SK-N-SH treated with all-trans-retinoic acid at 6 μM for 48 hours (cell line): Measurements from ENCODE around the gene MRPL12.

Experiments used
- ATAC-seq: fragments of 200-7000 bp; cut with Tn5 transposase; 3 replicates; pipeline ENCODE4 v1.9.1; 2020; ENCODE audit warnings: mild to moderate bottlenecking, moderate library complexity
- ARNTL ChIP-seq: fragments of 450-650 bp; formaldehyde crosslinking; IDR thresholded peaks from 2 replicates; pipeline ENCODE4 v1.5.0; 2020; ENCODE audit warnings: low read depth, mild to moderate bottlenecking, moderate library complexity, borderline replicate concordance
- CSDC2 ChIP-seq: fragments of 250-450 bp; sonication (Bioruptor Pico); IDR thresholded peaks from 2 replicates; pipeline ENCODE4 v1.5.0; 2020; ENCODE audit warnings: mild to moderate bottlenecking, moderate library complexity
- ESRRG ChIP-seq: fragments of 250-450 bp; sonication (Bioruptor Pico); IDR thresholded peaks from 2 replicates; pipeline ENCODE4 v1.6.1; 2021; ENCODE audit warnings: mild to moderate bottlenecking
- GLIS3 ChIP-seq: fragments of 250-450 bp; sonication (Bioruptor Pico); IDR thresholded peaks from 2 replicates; pipeline ENCODE4 v1.5.0; 2020; ENCODE audit warnings: mild to moderate bottlenecking, moderate library complexity
- ISL1 ChIP-seq: fragments of 250-450 bp; sonication (Bioruptor Pico); IDR thresholded peaks from 2 replicates; pipeline ENCODE4 v2.1.2; 2022; ENCODE audit warnings: mild to moderate bottlenecking, moderate library complexity
- OSR1 ChIP-seq: fragments of 250-450 bp; sonication (Bioruptor Pico); IDR thresholded peaks from 2 replicates; pipeline ENCODE4 v1.8.0; 2022; ENCODE audit warnings: moderate library complexity, mild to moderate bottlenecking, inconsistent platforms
- PATZ1 ChIP-seq: fragments of 250-450 bp; sonication (Bioruptor Pico); IDR thresholded peaks from 2 replicates; pipeline ENCODE4 v1.8.0; 2020; ENCODE audit warnings: mild to moderate bottlenecking, moderate library complexity, borderline replicate concordance
- PPARA ChIP-seq: fragments of 250-450 bp; sonication (Bioruptor Pico); IDR thresholded peaks from 2 replicates; pipeline ENCODE4 v1.5.0; 2020; ENCODE audit warnings: mild to moderate bottlenecking, borderline replicate concordance
- RARB ChIP-seq: fragments of 250-450 bp; sonication (Bioruptor Pico); IDR thresholded peaks from 2 replicates; pipeline ENCODE4 v1.8.0; 2021; ENCODE audit warnings: mild to moderate bottlenecking, moderate library complexity
- SNAI2 ChIP-seq: fragments of 250-450 bp; sonication (Bioruptor Pico); IDR thresholded peaks from 2 replicates; pipeline ENCODE4 v1.5.0; 2020; ENCODE audit warnings: mild to moderate bottlenecking, moderate library complexity
- TCF4 ChIP-seq: fragments of 250-450 bp; sonication (Bioruptor Pico); IDR thresholded peaks from 2 replicates; pipeline ENCODE4 v1.8.0; 2021; ENCODE audit warnings: mild to moderate bottlenecking, moderate library complexity, borderline replicate concordance
- TOX ChIP-seq: fragments of 250-450 bp; sonication (Bioruptor Pico); IDR thresholded peaks from 2 replicates; pipeline ENCODE4 v1.8.0; 2021; ENCODE audit warnings: mild to moderate bottlenecking, moderate library complexity, borderline replicate concordance
- ZC3H10 ChIP-seq: fragments of 250-450 bp; sonication (Bioruptor Pico); IDR thresholded peaks from 2 replicates; pipeline ENCODE4 v1.5.1; 2021; ENCODE audit warnings: mild to moderate bottlenecking, moderate library complexity
- ZFP3 ChIP-seq: fragments of 250-450 bp; sonication (Bioruptor Pico); IDR thresholded peaks from 2 replicates; pipeline ENCODE4 v1.5.0; 2020; ENCODE audit warnings: mild to moderate bottlenecking, moderate library complexity
- ZFP30 ChIP-seq: fragments of 450-650 bp; formaldehyde crosslinking; IDR thresholded peaks from 2 replicates; pipeline ENCODE4 v1.5.0; 2022; ENCODE audit warnings: mild to moderate bottlenecking, moderate library complexity
- ZNF565 ChIP-seq: fragments of 450-650 bp; formaldehyde crosslinking; conservative IDR thresholded peaks from 2 replicates; pipeline ENCODE4 v1.5.0; 2020; ENCODE audit warnings: low read depth, mild to moderate bottlenecking, moderate library complexity
- ZNF70 ChIP-seq: fragments of 450-650 bp; formaldehyde crosslinking; IDR thresholded peaks from 2 replicates; pipeline ENCODE4 v1.5.0; 2020; ENCODE audit warnings: mild to moderate bottlenecking, moderate library complexity
- ZNF8 ChIP-seq: fragments of 450-650 bp; formaldehyde crosslinking; IDR thresholded peaks from 2 replicates; pipeline ENCODE4 v1.5.0; 2020; ENCODE audit warnings: mild to moderate bottlenecking, moderate library complexity
- TF ChIP-seq, protein P1 (sequence below): fragments of 250-450 bp; sonication (Bioruptor Pico); IDR thresholded peaks from 2 replicates; pipeline ENCODE4 v1.5.1; 2020; ENCODE audit warnings: low read depth, mild to moderate bottlenecking, moderate library complexity
- TF ChIP-seq, protein P2 (sequence below): fragments of 250-450 bp; sonication (Bioruptor Pico); IDR thresholded peaks from 2 replicates; pipeline ENCODE4 v1.8.0; 2021; ENCODE audit warnings: low read depth, mild to moderate bottlenecking, moderate library complexity, borderline replicate concordance
- TF ChIP-seq, protein P3 (sequence below): fragments of 250-450 bp; sonication (Bioruptor Pico); IDR thresholded peaks from 2 replicates; pipeline ENCODE4 v1.5.0; 2020; ENCODE audit warnings: mild to moderate bottlenecking, moderate library complexity

The MRPL12 gene

GRCh38 chr17:81683208-81683583, 20.0 kb upstream of the MRPL12 start:
- TF ChIP-seq ESRRG (no peak), PPARA (CRISPR knock-in tag) (no peak), CSDC2 (CRISPR knock-in tag) (no peak), GLIS3 (CRISPR knock-in tag) (no peak), TOX (CRISPR knock-in tag) (no peak), PATZ1 (CRISPR knock-in tag) (no peak), ARNTL (CRISPR knock-in tag) (no peak), OSR1 (no peak), ISL1 (CRISPR knock-in tag) (no peak), ZNF8 (CRISPR knock-in tag) (no peak), TCF4 (no peak), RARB (CRISPR knock-in tag) (no peak), ZNF565 (CRISPR knock-in tag) (no peak), ZNF70 (CRISPR knock-in tag) (no peak), ZC3H10 (CRISPR knock-in tag) (no peak), ZFP3 (CRISPR knock-in tag) (no peak), ZFP30 (CRISPR knock-in tag) (no peak)
- TF ChIP-seq, protein P1, sequence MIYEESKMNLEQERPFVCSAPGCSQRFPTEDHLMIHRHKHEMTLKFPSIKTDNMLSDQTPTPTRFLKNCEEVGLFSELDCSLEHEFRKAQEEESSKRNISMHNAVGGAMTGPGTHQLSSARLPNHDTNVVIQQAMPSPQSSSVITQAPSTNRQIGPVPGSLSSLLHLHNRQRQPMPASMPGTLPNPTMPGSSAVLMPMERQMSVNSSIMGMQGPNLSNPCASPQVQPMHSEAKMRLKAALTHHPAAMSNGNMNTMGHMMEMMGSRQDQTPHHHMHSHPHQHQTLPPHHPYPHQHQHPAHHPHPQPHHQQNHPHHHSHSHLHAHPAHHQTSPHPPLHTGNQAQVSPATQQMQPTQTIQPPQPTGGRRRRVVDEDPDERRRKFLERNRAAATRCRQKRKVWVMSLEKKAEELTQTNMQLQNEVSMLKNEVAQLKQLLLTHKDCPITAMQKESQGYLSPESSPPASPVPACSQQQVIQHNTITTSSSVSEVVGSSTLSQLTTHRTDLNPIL (CRISPR knock-in tag), result no peak
- TF ChIP-seq, protein P2, sequence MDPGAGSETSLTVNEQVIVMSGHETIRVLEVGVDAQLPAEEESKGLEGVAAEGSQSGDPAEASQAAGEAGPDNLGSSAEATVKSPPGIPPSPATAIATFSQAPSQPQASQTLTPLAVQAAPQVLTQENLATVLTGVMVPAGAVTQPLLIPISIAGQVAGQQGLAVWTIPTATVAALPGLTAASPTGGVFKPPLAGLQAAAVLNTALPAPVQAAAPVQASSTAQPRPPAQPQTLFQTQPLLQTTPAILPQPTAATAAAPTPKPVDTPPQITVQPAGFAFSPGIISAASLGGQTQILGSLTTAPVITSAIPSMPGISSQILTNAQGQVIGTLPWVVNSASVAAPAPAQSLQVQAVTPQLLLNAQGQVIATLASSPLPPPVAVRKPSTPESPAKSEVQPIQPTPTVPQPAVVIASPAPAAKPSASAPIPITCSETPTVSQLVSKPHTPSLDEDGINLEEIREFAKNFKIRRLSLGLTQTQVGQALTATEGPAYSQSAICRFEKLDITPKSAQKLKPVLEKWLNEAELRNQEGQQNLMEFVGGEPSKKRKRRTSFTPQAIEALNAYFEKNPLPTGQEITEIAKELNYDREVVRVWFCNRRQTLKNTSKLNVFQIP, result no peak
- TF ChIP-seq, protein P3, sequence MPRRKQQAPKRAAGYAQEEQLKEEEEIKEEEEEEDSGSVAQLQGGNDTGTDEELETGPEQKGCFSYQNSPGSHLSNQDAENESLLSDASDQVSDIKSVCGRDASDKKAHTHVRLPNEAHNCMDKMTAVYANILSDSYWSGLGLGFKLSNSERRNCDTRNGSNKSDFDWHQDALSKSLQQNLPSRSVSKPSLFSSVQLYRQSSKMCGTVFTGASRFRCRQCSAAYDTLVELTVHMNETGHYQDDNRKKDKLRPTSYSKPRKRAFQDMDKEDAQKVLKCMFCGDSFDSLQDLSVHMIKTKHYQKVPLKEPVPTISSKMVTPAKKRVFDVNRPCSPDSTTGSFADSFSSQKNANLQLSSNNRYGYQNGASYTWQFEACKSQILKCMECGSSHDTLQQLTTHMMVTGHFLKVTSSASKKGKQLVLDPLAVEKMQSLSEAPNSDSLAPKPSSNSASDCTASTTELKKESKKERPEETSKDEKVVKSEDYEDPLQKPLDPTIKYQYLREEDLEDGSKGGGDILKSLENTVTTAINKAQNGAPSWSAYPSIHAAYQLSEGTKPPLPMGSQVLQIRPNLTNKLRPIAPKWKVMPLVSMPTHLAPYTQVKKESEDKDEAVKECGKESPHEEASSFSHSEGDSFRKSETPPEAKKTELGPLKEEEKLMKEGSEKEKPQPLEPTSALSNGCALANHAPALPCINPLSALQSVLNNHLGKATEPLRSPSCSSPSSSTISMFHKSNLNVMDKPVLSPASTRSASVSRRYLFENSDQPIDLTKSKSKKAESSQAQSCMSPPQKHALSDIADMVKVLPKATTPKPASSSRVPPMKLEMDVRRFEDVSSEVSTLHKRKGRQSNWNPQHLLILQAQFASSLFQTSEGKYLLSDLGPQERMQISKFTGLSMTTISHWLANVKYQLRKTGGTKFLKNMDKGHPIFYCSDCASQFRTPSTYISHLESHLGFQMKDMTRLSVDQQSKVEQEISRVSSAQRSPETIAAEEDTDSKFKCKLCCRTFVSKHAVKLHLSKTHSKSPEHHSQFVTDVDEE (CRISPR knock-in tag), result no peak
- TF ChIP-seq, all 23 proteins: peak for 0
- ATAC-seq, result peak; percentile 22

DNA sequence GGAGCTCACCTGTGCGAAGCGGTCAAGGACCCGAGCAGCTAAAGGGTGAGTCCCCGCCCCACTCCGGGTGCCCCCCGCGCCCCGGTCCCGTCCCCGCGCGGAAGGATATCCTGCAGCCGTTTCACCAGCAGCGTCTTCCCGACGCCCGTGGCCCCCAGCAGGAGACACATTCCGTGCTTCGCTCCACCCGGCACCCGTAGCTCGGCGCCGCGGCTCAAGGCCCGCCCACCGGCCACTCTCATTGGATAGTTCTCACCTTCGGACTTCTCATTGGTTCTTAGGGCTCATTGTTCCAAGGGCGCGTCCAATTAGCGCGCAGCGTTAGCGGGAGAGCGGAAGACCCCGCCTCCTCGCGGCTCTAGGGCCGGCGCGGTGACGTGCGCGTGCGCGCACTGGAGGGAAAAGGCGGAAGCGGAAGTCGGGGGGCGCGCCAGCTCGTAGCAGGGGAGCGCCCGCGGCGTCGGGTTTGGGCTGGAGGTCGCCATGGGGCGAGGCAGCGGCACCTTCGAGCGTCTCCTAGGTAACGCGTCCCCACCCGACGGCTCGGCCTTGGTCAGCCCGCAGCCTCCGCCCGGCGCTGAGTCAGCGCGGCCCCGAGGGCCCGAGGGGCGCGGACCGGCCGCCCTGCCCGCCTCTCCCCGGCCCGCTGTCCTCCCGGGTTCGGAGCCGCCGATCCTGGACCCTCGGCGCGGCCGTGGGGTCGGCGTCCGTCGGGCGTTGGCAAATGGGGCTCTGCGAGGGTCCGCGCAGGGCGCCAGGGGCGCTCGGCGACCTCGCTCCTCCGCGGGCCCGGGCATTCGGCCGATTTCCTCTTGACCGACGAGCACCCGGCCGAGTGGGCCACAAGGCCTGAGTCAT, 19.4 kb upstream of the MRPL12 start, which contains the start of the genes ARL16 and HGS:
Gene ARL16 (minus strand): TSS at position 214 of the 858 bp plus-strand sequence. CDS start 44 bp downstream, at position 170.
Gene HGS (plus strand): TSS at position 428 of the 858 bp plus-strand sequence. CDS start 56 bp downstream, at position 484.
- peak; percentile 96 for ATAC-seq
- TF ChIP-seq GLIS3 (CRISPR knock-in tag), result no peak
- no peak for TF ChIP-seq SNAI2 (CRISPR knock-in tag)
- TF ChIP-seq, protein P3 (CRISPR knock-in tag), result peak; percentile 52; the same call in 1 of the 2 replicates
- peak; percentile 79; the same call in 1 of the 2 replicates for TF ChIP-seq PATZ1 (CRISPR knock-in tag)
- TF ChIP-seq, all 23 proteins: peak for 2
